B cell (primary cell): ENCODE data around the gene MID1. TPM values are rescaled to one million over a fixed set of nuclear protein-coding genes. Genes with fewer than 3 reads are reported as not detected.

ENCODE experiments used
- ATAC-seq: fragments of 200-7000 bp; cut with Tn5 transposase; one replicate; pipeline ENCODE4 v1.10.0; 2021; ENCODE audit warnings: low read depth, mild to moderate bottlenecking, moderate number of reproducible peaks, moderate library complexity
- CTCF ChIA-PET: fragments of 350-600 bp; sonication (Branson Sonifier 250); formaldehyde crosslinking; loops from one replicate; lab custom pipeline; 2021; ENCODE audit warnings: antibody characterized with exemption, inconsistent platforms; lab: Charles Lee
- POLR2A ChIA-PET: fragments of 350-600 bp; sonication (Branson Sonifier 250); formaldehyde crosslinking; loops from one replicate; lab custom pipeline; 2021; ENCODE audit warnings: antibody characterized with exemption; lab: Charles Lee
- DNase-seq: peaks from one replicate; pipeline ENCODE4 v3.0.0; 2013
- H2AFZ ChIP-seq: 2 replicates; pipeline ENCODE4 v1.6.1; 2012; ENCODE audit warnings: mild to moderate bottlenecking, low read depth, low read length; ENCODE audit not compliant: insufficient read depth, poor library complexity, severe bottlenecking
- H3K27ac ChIP-seq, 2 donors: 1 replicate in 1 of 2; 2 replicates in 1 of 2; pipeline ENCODE4 v1.5.1; 2012 to 2013; ENCODE audit warnings: low read length in 2 of 2, mild to moderate bottlenecking in 2 of 2, moderate library complexity in 1 of 2
- H3K27me3 ChIP-seq, 4 experiments: fragments of 200-600 bp in 1 of 4; sonication (generic) in 1 of 4; replicated peaks in 1 of 4; 1 replicate in 2 of 4; 2 replicates in 2 of 4; pipeline versions ENCODE4 v1.6.1 to v1.7.0; 2013 to 2016; ENCODE audit warnings: low read length in 3 of 4, mild to moderate bottlenecking in 2 of 4, mixed read lengths in 1 of 4, moderate library complexity in 1 of 4; ENCODE audit not compliant: insufficient read depth in 4 of 4, control insufficient read depth in 3 of 4; ENCODE audit errors: control extremely low read depth in 1 of 4
- H3K36me3 ChIP-seq, 2 experiments: replicated peaks in 1 of 2; 1 replicate in 1 of 2; 2 replicates in 1 of 2; pipeline versions ENCODE4 v1.6.1 to v1.7.1; 2013; ENCODE audit warnings: low read length in 1 of 2; ENCODE audit not compliant: insufficient read depth in 2 of 2, control insufficient read depth in 1 of 2; ENCODE audit errors: control extremely low read depth in 1 of 2, extremely low read depth in 1 of 2
- H3K4me1 ChIP-seq, 2 donors: fragments of 200-600 bp in 1 of 2; sonication (generic) in 1 of 2; 1 replicate in 1 of 2; 2 replicates in 1 of 2; pipeline versions ENCODE4 v1.5.1 to v1.6.1; 2013 to 2017; ENCODE audit warnings: low read length in 2 of 2; ENCODE audit not compliant: control insufficient read depth in 2 of 2, insufficient read depth in 2 of 2
- H3K4me2 ChIP-seq: replicated peaks from 2 replicates; pipeline ENCODE3; 2012; ENCODE audit warnings: mild to moderate bottlenecking, low read depth, low read length; ENCODE audit not compliant: poor library complexity, severe bottlenecking
- H3K4me3 ChIP-seq, 5 experiments: fragments of 200-600 bp in 1 of 5; sonication (generic) in 1 of 5; 1 replicate in 3 of 5; 2 replicates in 2 of 5; pipeline versions ENCODE4 v1.5.1 to v1.7.0; 2011 to 2016; ENCODE audit warnings: low read length in 4 of 5, mild to moderate bottlenecking in 4 of 5, low read depth in 2 of 5, control low read depth in 1 of 5, moderate library complexity in 1 of 5; ENCODE audit not compliant: insufficient read depth in 1 of 5; ENCODE audit errors: control extremely low read depth in 1 of 5, extremely low read depth in 1 of 5
- H3K79me2 ChIP-seq: fragments of 200-600 bp; sonication (generic); one replicate; pipeline ENCODE4 v1.6.0; 2016; ENCODE audit warnings: low read length; ENCODE audit not compliant: control insufficient read depth, insufficient read depth
- H3K9ac ChIP-seq: fragments of 200-600 bp; sonication (generic); 2 replicates; pipeline ENCODE4 v1.6.1; 2017; ENCODE audit warnings: mild to moderate bottlenecking, low read length, moderate library complexity
- H3K9me3 ChIP-seq, 3 donors: one replicate each; pipeline versions ENCODE4 v1.6.1 to v1.7.1; 2013; ENCODE audit warnings: low read length in 2 of 3; ENCODE audit not compliant: control insufficient read depth in 2 of 3, insufficient read depth in 1 of 3; ENCODE audit errors: control extremely low read depth in 1 of 3
- H4K20me1 ChIP-seq: 2 replicates; pipeline ENCODE4 v1.6.0; 2012; ENCODE audit warnings: mild to moderate bottlenecking, low read length; ENCODE audit not compliant: insufficient read depth, control insufficient read depth, poor library complexity, severe bottlenecking
- H3K27ac Mint-ChIP-seq: one replicate; pipeline ENCODE4 v1.8.0; 2021; ENCODE audit warnings: mixed read lengths
- H3K27me3 Mint-ChIP-seq: one replicate; pipeline ENCODE4 v1.8.0; 2021; ENCODE audit warnings: mixed read lengths
- H3K4me1 Mint-ChIP-seq: one replicate; pipeline ENCODE4 v1.8.0; 2021; ENCODE audit warnings: mixed read lengths
- H3K4me3 Mint-ChIP-seq: one replicate; pipeline ENCODE4 v1.8.0; 2021; ENCODE audit warnings: mixed read lengths
- H3K9me3 Mint-ChIP-seq: one replicate; pipeline ENCODE4 v1.8.0; 2022; ENCODE audit warnings: mixed read lengths; ENCODE audit not compliant: insufficient read depth
- CTCF ChIP-seq: fragments of 200-600 bp; IDR thresholded peaks from one replicate; pipeline ENCODE4 v1.8.0; 2022; ENCODE audit warnings: antibody characterized with exemption, mild to moderate bottlenecking
- EZH2 ChIP-seq: IDR thresholded peaks from 2 replicates; pipeline ENCODE4 v1.6.1; 2012; ENCODE audit warnings: borderline replicate concordance, low read depth, mild to moderate bottlenecking, moderate library complexity, low read length; ENCODE audit not compliant: insufficient read depth, poor library complexity, severe bottlenecking
- WGBS: methylation state at CpG from one replicate; pipeline ENCODE4 v1.1.5; 2013; ENCODE audit warnings: missing lambda C conversion rate; ENCODE audit not compliant: insufficient coverage; 5-methylcytosine and 5-hydroxymethylcytosine counted together
- intact Hi-C: fragments of 100-400 bp; cut with micrococcal nuclease; formaldehyde crosslinking; loops from one replicate; pipeline ENCODE4 v1.10.0; 2022
- polyA plus RNA-seq: library from polyadenylated mRNA; depleted of rRNA; stranded (reverse); fragments of >200 nt; gene quantifications from 2 replicates; pipeline ENCODE4 v1.2.3, GENCODE V29; 2012
- total RNA-seq, 2 donors: library from RNA; stranded (reverse); fragments of 120-200 nt in 1 of 2; gene quantifications; 1 replicate in 1 of 2; 2 replicates in 1 of 2; pipeline versions ENCODE4 v1.2.3 to v1.2.4, GENCODE V29; 2013 to 2022

The MID1 gene
- total and polyA plus RNA-seq, 2 donors (not counting 1 experiment from before 2014, with no cell fraction given) = 0.15 to 0.44 TPM

DNA sequence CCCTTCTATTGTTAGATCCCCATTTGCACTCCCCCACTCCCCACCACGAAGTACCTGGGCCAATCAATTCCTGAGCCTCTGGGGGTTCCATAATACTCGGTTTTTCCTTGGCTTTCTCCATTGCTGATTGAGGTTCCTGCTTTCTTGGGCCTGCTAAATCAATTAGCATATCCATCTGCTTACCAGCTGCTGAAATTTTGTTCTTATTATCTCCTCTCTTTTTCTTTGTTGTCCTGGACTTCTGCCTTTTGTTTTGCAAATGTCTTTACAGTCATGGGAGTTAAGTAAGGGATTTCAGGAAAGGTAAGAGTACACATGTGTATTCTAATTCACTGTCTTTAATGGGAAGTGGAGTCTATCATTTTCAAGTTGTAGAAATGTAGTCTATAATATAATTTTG is 222.2 kb downstream of the MID1 start:
- Histone ChIP-seq H3K79me2 (no peaks in the 10 kb centered on the region), H2AFZ (no peak overlapping the region), H3K4me1 (peaks cover 7 to 8% of the 10 kb centered on the region in 2 donors), H3K27ac (no peak overlapping the region), H3K9ac (no peak overlapping the region), H3K9me3 (no peaks in the 10 kb centered on the region), H3K27me3 (no peaks in the 10 kb centered on the region), H3K36me3 (no peaks in the 10 kb centered on the region), H3K4me2 (no peak overlapping the region), H3K4me3 (no peak overlapping the region), H4K20me1 (no peaks in the 10 kb centered on the region)
- no peak overlapping the region for H3K27ac Mint-ChIP-seq
- TF ChIP-seq CTCF (no peak), EZH2 (no peak)
- intact Hi-C loops = no loop called here
- no peak overlapping the region for H3K4me3 Mint-ChIP-seq
- H3K4me1 Mint-ChIP-seq = peaks cover 23% of the 10 kb centered on the region
- no peak for DNase-seq
- ChIA-PET CTCF (no interaction called here), POLR2A (no interaction called here)
- H3K9me3 Mint-ChIP-seq = no peaks in the 10 kb centered on the region
- H3K27me3 Mint-ChIP-seq = no peaks in the 10 kb centered on the region
- WGBS = no CpG with 5 or more reads among the region's 2 CpGs
- no peak for ATAC-seq

- H3K27ac ChIP-seq = no peak overlapping the region
- no peak overlapping the region for H3K9ac ChIP-seq
- WGBS = no CpG with 5 or more reads among the region's 3 CpGs
- Mint-ChIP-seq H3K27me3 (no peaks in the 10 kb centered on the region), H3K9me3 (no peaks in the 10 kb centered on the region), H3K4me3 (no peak overlapping the region), H3K4me1 (peaks cover 23% of the 10 kb centered on the region), H3K27ac (no peak overlapping the region)
- ChIA-PET POLR2A (no interaction called here), CTCF (no interaction called here)
- TF ChIP-seq EZH2 (no peak), CTCF (no peak)
- H3K4me3 ChIP-seq = no peak overlapping the region
- H3K36me3 ChIP-seq = no peaks in the 10 kb centered on the region
- H3K9me3 ChIP-seq = no peaks in the 10 kb centered on the region
- DNase-seq (no peak), ATAC-seq (no peak)
- H3K79me2 ChIP-seq = no peaks in the 10 kb centered on the region
- H3K4me1 ChIP-seq = peaks cover 7 to 8% of the 10 kb centered on the region in 2 donors
- H3K4me2 ChIP-seq = no peak overlapping the region
- H4K20me1 ChIP-seq = no peaks in the 10 kb centered on the region
- H2AFZ ChIP-seq = no peak overlapping the region
- no peaks in the 10 kb centered on the region for H3K27me3 ChIP-seq
- intact Hi-C loops = no loop called here
Measured at GRCh38 chrX:10397349-10397748, 223.0 kb downstream of the MID1 start.
